Adrenal gland (tissue), 12 donors: ENCODE measurements around the gene CR1L. TPM values are rescaled to one million over a fixed set of nuclear protein-coding genes. Genes with fewer than 3 reads are reported as not detected.

Experiments used
- DNase-seq, 7 donors: peaks; one replicate each; pipeline ENCODE4 v3.0.0-alpha.2; 2019 to 2020
- H3K27ac ChIP-seq, 5 donors: fragments of 200-600 bp; sonication (generic) in 4 of 5; 1 replicate in 3 of 5; 2 replicates in 2 of 5; pipeline versions ENCODE4 v1.5.1 to v1.8.0; 2016 to 2020; ENCODE audit warnings: mild to moderate bottlenecking in 1 of 5
- H3K27me3 ChIP-seq: fragments of 200-600 bp; 2 replicates; pipeline ENCODE4 v1.8.0; 2021
- H3K36me3 ChIP-seq, 2 donors: fragments of 200-600 bp; replicated peaks in 1 of 2; 1 replicate in 1 of 2; 2 replicates in 1 of 2; pipeline versions ENCODE4 v1.5.1 to v1.8.0; 2018 to 2022
- H3K4me1 ChIP-seq, 2 donors: fragments of 200-600 bp; replicated peaks in 1 of 2; 1 replicate in 1 of 2; 2 replicates in 1 of 2; pipeline versions ENCODE4 v1.5.1 to v1.8.0; 2018 to 2021
- H3K4me3 ChIP-seq, 4 donors: fragments of 200-600 bp; sonication (generic) in 3 of 4; one replicate each; pipeline ENCODE4 v1.5.1; 2016 to 2018
- H3K9me3 ChIP-seq, 3 donors: fragments of 200-600 bp; sonication (generic) in 1 of 3; replicated peaks in 1 of 3; 1 replicate in 2 of 3; 2 replicates in 1 of 3; pipeline versions ENCODE4 v1.5.1 to v1.8.0; 2016 to 2021
- POLR2A ChIP-seq, 2 donors: fragments of 450-650 bp; IDR thresholded peaks; one replicate each; pipeline ENCODE4 v1.6.1; 2017; ENCODE audit warnings: antibody characterized with exemption in 2 of 2, mild to moderate bottlenecking in 2 of 2, moderate library complexity in 1 of 2
- WGBS, 4 donors: extraction: QIAGEN DNeasy Blood & Tissue Kit in 2 of 4; methylation state at CpG; one replicate each; pipeline versions ENCODE4 v1.1.5 to v1.1.7; 2013 to 2017; 5-methylcytosine and 5-hydroxymethylcytosine counted together
- intact Hi-C, 2 donors: fragments of 100-400 bp; cut with DNase I; formaldehyde crosslinking; loops; one replicate each; pipeline versions ENCODE4 v1.14.1 to v1.15.0; 2022 to 2023
- polyA plus RNA-seq, 3 donors: library from polyadenylated mRNA; stranded (reverse); fragments of 200-250 nt in 2 of 3; fragments of 350-450 nt in 1 of 3; fragmentation: Illumina TruSeq in 1 of 3; extraction: RNeasy Lipid Tissue Mini Kit (QIAGEN cat#74804) in 1 of 3; gene quantifications; one replicate each; pipeline ENCODE4 v1.2.3, GENCODE V29; 2013 to 2014
- total RNA-seq, 9 donors: library from RNA; depleted of rRNA in 4 of 9; stranded (reverse); fragments of >200 nt in 4 of 9; fragments of 120-200 nt in 1 of 9; fragmentation: NEBNext Ultra II Directional in 1 of 9; extraction: Animal tissue kit (Norgen Biotek cat#: 25700) in 1 of 9; gene quantifications; one replicate each; pipeline versions ENCODE4 v1.1.0 to v1.2.4, GENCODE V29; 2013 to 2023
- TF ChIP-seq, protein P1 (sequence below), 6 experiments: fragments of 450-650 bp in 4 of 6; fragments of 200-600 bp in 2 of 6; sonication (generic) in 1 of 6; IDR thresholded peaks; 1 replicate in 5 of 6; 2 replicates in 1 of 6; pipeline versions ENCODE4 v1.5.1 to v1.8.0; 2016 to 2021; ENCODE audit warnings: antibody characterized with exemption in 6 of 6, mild to moderate bottlenecking in 2 of 6, moderate library complexity in 1 of 6
- donor health status: healthy with polysubstance abuse.
- donor health status: Bipolar disorder and iron deficiency.
- donor health status: DM: yes; HTN: yes; CAD: no.
- donor health status: DM: no; HTN: no; CAD: no.
- donor health status: DM: no; HTN: no; CAD: no.
- donor health status: DM: yes; HTN: yes; CAD: no.

CR1L gene
- total and polyA plus RNA-seq, 12 donors, result 0.23 to 0.81 (median 0.53) TPM; not detected in 4

DNA sequence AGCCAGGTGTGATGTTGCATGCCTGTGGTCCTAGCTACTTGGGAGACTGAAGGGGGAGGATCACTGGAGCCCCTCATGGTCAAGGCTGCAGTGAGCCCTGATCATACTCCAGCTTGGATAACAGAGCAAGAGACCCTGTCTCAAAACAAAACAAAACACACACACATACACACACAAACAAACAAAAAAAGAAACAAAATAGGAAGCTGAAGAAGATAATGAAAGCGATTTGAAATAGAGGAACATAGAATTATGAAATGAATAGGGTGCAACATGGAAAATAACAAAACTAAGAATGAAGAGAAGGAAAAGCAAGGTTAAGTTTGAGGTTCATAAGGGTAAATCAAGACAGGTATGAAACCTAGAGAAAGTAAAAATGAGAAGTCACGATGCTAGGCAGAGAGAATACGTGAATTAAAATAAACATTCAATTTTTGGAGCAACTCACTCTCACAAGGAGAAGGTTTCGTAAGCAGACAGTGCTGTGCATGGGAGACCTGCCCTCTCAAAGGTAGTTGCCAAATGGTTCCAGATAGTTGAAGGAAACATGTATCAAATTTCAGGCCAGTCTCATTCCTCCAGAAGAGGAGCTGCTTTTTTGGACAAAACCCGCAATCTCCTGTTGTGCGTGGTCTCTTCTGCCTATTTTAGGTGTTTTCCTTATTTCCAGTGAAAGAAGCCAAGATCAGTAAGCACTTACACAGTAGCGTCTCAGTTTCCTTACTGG is 110.2 kb downstream of the CR1L start:
- Histone ChIP-seq H3K9me3 (no peaks in the 10 kb centered on the region), H3K4me3 (peak overlapping the region in 2 of 4 donors; percentile 13 to 92), H3K27me3 (no peaks in the 10 kb centered on the region), H3K36me3 (peaks cover 0 to 32% of the 10 kb centered on the region in 2 donors), H3K4me1 (peaks cover 29 to 57% of the 10 kb centered on the region in 2 donors), H3K27ac (peak overlapping the region; percentile 46 to 93 (median 62))
- 32 to 38% (median 37%) methylated on average over 7 of the region's 7 CpGs for WGBS, 4 donors
- DNase-seq, result peak in 5 of 7 donors; percentile 31 to 55 (median 50)
- intact Hi-C loops, result no loop called here
- TF ChIP-seq, protein P1, sequence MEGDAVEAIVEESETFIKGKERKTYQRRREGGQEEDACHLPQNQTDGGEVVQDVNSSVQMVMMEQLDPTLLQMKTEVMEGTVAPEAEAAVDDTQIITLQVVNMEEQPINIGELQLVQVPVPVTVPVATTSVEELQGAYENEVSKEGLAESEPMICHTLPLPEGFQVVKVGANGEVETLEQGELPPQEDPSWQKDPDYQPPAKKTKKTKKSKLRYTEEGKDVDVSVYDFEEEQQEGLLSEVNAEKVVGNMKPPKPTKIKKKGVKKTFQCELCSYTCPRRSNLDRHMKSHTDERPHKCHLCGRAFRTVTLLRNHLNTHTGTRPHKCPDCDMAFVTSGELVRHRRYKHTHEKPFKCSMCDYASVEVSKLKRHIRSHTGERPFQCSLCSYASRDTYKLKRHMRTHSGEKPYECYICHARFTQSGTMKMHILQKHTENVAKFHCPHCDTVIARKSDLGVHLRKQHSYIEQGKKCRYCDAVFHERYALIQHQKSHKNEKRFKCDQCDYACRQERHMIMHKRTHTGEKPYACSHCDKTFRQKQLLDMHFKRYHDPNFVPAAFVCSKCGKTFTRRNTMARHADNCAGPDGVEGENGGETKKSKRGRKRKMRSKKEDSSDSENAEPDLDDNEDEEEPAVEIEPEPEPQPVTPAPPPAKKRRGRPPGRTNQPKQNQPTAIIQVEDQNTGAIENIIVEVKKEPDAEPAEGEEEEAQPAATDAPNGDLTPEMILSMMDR (IDR thresholded peaks at IDR 0.05), result no peak
- TF ChIP-seq POLR2A (IDR thresholded peaks at IDR 0.05), result peak in 1 of 2 donors; percentile 51

DNA sequence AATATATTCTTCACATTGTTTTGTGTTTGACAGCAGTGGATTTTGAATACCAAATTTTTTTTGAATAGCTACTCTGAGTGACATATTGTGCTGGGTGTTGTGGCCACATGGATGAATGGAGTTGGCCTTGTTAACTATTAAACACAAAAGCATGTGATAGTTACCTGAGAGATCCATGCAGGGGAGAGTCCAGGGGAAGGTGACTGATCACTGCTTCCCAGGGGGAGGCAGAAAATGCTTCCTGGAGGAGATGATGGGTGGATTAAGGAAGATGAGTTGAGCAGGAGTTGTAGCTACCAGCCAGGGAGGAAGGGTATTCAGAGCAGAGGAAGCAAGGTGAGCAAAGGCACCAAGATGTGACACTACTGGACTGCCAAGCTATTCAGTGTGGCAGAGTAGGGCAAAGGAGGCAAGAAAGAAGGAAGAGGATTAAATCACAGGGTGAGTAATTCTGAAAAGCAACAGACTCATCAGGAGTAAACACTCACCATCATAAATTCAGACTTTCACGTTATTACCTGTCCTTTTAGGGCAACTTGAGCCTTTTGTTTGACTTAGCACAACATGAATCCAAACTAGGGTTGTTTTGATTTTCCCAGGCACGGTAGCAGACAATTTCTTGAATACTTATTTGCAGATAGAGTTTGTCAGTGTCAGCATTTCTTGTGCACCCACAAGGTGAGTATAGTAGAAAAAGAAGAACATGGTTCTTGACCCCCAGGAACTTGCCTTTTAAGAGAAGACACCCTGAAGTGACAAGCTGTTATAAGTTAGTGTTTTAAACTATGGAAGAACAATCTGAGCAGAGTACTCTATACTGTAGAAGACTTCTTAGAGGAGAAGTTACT is 111.1 kb downstream of the CR1L start:
- peak in 1 of 2 donors; percentile 15 for TF ChIP-seq POLR2A (IDR thresholded peaks at IDR 0.05)
- TF ChIP-seq, protein P1 (IDR thresholded peaks at IDR 0.05), result no peak
- no peak for DNase-seq
- H3K9me3 ChIP-seq, result no peaks in the 10 kb centered on the region
- H3K27ac ChIP-seq, result peak overlapping the region; percentile 46 to 93 (median 62)
- peak overlapping the region in 1 of 4 donors; percentile 92 for H3K4me3 ChIP-seq
- intact Hi-C loops, result no loop called here
- H3K4me1 ChIP-seq, result peaks cover 26 to 48% of the 10 kb centered on the region in 2 donors
- no peaks in the 10 kb centered on the region for H3K27me3 ChIP-seq
- peaks cover 0 to 39% of the 10 kb centered on the region in 2 donors for H3K36me3 ChIP-seq
- WGBS, 4 donors, result 34 to 43% (median 42%) methylated on average over 2 of the region's 2 CpGs

DNA sequence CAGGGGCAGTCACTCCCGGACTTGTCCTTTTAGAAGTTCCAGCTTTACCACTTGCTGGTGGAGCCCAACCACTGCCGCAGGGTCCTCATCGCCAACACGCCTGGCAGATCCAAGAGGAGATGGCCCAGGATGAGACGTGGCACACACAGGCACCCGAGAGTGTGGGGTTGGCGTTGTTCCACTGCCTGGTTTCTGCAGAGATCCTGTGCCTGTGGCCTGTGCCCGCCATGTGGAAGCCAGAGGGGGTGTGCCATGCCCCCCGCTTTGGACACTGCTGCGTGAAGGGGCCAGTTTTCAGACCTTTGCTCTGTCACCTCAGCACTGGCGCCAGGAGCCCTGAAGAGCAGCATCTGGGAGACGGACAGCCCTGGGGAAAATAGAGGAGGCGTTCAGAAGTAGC is 117.7 kb downstream of the CR1L start:
- 92 to 98% (median 94%) methylated on average over 6 to 13 of the region's 13 CpGs for WGBS, 4 donors
- H3K27me3 ChIP-seq, result no peaks in the 10 kb centered on the region
- peaks cover 0 to 71% of the 10 kb centered on the region in 2 donors for H3K36me3 ChIP-seq
- intact Hi-C loops, result no loop called here
- no peaks in the 10 kb centered on the region for H3K9me3 ChIP-seq
- peaks cover 12% of the 10 kb centered on the region in 2 donors for H3K4me1 ChIP-seq
- no peak for TF ChIP-seq POLR2A (IDR thresholded peaks at IDR 0.05)
- TF ChIP-seq, protein P1 (IDR thresholded peaks at IDR 0.05), result no peak
- DNase-seq, result peak in 1 of 7 donors; percentile 34
- no peak overlapping the region for H3K27ac ChIP-seq
- no peak overlapping the region for H3K4me3 ChIP-seq

DNA sequence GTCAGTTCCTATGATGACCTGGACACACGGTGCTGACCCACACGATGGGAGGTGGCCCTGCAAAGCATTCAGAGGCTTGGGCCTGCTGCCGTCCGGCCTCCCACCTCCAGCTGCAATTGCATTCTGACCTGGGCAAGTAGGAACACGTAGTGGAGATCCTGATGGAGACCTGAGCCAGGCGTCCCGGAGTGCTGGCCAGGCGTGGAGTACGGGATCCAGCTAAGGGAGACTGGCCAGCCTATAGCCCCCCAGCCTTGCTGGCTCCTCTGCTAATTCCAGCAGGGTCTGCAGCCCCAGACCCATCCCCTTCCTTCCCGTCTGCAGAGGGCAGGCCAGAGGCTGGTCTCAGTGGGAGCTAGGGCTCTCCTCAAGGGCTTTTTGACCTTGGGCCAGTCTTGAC is 118.2 kb downstream of the CR1L start:
- Histone ChIP-seq H3K4me3 (no peak overlapping the region), H3K27me3 (no peaks in the 10 kb centered on the region), H3K9me3 (no peaks in the 10 kb centered on the region), H3K27ac (no peak overlapping the region), H3K4me1 (peaks cover 7 to 8% of the 10 kb centered on the region in 2 donors), H3K36me3 (peaks cover 0 to 67% of the 10 kb centered on the region in 2 donors)
- 89 to 95% (median 94%) methylated on average over 3 to 10 of the region's 10 CpGs for WGBS, 4 donors
- no peak for DNase-seq
- no peak for TF ChIP-seq POLR2A (IDR thresholded peaks at IDR 0.05)
- TF ChIP-seq, protein P1 (IDR thresholded peaks at IDR 0.05), result no peak
- intact Hi-C loops, result no loop called here
